ENCODE measurements around the gene MTHFS. TPM values are rescaled to one million over a fixed set of nuclear protein-coding genes. Genes with fewer than 3 reads are reported as not detected.

Gene MTHFS
- total RNA-seq, 2 donors from 2014 or later = 8.0 to 12.0 TPM

DNA sequence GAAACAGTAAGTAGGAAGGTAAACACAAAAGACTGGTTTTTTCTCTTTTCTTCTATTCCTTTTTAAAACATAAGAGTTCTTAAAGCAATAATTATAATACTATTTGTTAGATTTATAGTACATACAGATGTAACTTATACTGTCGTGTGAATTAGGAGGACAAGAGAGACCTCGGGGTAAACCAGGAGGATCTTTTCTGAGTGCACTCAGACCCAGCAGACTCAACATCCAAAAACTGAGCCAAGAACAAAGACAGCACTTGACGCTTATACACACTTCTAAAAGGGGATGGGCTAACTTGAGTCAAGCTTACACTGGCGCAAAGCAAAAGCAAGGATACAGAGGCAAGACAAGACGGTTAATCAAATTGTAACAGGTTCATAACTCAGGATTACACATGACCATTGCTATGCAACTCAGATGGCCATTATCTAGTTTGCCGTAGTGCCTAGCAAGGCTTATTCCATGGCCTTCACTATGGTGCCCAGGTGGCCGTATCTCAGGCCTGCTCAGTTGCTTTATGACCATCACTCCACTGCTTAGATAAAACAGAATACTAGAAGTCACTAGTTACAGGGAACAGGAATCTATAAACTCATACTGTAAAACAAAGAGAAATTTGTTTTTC, 18.6 kb downstream of the MTHFS start:
- H3K27me3 ChIP-seq = no peaks in the 10 kb centered on the region
- TF ChIP-seq, protein P1, sequence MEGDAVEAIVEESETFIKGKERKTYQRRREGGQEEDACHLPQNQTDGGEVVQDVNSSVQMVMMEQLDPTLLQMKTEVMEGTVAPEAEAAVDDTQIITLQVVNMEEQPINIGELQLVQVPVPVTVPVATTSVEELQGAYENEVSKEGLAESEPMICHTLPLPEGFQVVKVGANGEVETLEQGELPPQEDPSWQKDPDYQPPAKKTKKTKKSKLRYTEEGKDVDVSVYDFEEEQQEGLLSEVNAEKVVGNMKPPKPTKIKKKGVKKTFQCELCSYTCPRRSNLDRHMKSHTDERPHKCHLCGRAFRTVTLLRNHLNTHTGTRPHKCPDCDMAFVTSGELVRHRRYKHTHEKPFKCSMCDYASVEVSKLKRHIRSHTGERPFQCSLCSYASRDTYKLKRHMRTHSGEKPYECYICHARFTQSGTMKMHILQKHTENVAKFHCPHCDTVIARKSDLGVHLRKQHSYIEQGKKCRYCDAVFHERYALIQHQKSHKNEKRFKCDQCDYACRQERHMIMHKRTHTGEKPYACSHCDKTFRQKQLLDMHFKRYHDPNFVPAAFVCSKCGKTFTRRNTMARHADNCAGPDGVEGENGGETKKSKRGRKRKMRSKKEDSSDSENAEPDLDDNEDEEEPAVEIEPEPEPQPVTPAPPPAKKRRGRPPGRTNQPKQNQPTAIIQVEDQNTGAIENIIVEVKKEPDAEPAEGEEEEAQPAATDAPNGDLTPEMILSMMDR (IDR thresholded peaks at IDR 0.05) = no peak
- DNase-seq (ENCODE audit: low spot score) = no peak
- no peaks in the 10 kb centered on the region for H3K4me1 ChIP-seq
- H3K4me3 ChIP-seq = no peak overlapping the region
- H3K9me3 ChIP-seq = peaks cover 6 to 48% of the 10 kb centered on the region in 2 donors
- peaks cover 16% of the 10 kb centered on the region for H3K36me3 ChIP-seq
- H3K27ac ChIP-seq = no peak overlapping the region

DNA sequence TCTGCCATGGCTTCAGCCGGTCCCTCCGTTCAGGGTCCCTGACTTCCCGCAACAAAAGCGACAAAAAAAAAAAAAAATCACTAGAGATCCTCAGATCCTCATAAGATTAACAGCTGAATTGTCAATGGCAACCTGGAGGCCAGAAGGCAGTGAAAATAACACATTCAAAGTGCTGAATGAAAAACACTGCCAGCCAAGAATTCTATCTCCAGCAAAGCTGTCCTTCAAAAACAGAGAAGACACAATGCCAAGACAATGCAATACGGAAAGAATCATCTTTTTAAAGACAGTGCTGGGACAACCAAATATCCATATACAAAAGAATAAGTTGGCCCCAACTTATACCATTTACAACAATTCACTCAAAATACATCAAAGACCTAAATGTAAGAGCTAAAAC, 21.6 kb downstream of the MTHFS start:
- peaks cover 6 to 48% of the 10 kb centered on the region in 2 donors for H3K9me3 ChIP-seq
- no peaks in the 10 kb centered on the region for H3K4me1 ChIP-seq
- DNase-seq (ENCODE audit: low spot score) = no peak
- H3K27ac ChIP-seq = no peak overlapping the region
- TF ChIP-seq, protein P1 (IDR thresholded peaks at IDR 0.05) = no peak
- no peak overlapping the region for H3K4me3 ChIP-seq
- peaks cover 10% of the 10 kb centered on the region for H3K36me3 ChIP-seq
- H3K27me3 ChIP-seq = no peaks in the 10 kb centered on the region

DNA sequence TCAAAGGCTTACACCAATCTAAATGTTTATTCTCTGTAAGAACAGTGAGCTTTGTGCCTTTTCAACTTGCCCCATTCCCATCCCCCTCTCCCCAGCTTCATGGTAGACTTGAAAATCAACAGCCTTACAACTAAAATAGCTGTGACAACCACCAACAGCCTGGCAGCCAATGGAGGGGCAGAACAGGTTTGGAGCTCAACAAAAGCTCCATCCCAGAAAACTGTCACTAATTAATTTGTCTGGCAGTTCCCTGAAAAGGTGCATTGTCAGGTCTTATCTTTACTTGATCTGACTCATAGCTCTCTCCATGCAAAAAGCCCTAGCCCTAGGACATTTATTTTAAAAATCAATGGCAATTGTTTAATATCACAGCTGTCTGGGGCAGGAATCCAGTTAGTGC, 22.6 kb downstream of the MTHFS start:
- H3K4me3 ChIP-seq = no peak overlapping the region
- TF ChIP-seq, protein P1 (IDR thresholded peaks at IDR 0.05) = no peak
- H3K4me1 ChIP-seq = no peaks in the 10 kb centered on the region
- H3K27ac ChIP-seq = no peak overlapping the region
- H3K27me3 ChIP-seq = no peaks in the 10 kb centered on the region
- peaks cover 6 to 48% of the 10 kb centered on the region in 2 donors for H3K9me3 ChIP-seq
- no peak for DNase-seq (ENCODE audit: low spot score)
- peaks cover 10% of the 10 kb centered on the region for H3K36me3 ChIP-seq

DNA sequence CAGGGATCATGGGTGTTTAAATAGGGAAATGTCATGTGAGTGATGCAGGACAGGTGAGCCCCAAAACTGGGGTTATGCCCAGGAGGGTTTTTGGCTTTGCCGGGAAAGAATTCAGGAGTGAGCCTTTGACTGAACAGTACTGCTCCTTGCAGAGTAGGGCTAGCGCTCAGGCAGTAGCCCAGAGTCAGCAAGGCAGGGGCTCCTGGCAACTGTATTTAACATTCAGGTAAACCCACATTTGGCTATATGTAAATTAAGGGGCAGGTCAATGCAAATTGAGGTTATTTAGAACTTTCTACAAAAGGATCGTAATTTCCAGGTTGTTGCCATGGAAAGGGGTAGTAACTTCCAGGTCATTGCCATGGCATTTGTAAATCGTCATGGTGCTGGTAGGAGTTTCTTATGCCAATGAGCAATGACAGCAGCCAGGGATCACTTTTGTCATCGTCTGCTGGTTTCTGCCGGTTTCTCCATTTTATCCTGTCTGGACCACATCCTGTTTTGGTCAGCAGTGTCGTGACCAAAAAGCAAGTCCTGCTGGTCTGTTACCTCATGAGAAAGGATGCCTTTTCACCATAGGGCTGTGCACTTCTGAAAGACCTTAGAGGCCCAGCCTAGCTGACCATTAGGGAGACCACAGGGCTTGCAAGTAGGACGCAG, 24.3 kb downstream of the MTHFS start:
- DNase-seq (ENCODE audit: low spot score) = no peak
- Histone ChIP-seq H3K9me3 (peaks cover 3 to 32% of the 10 kb centered on the region in 2 donors), H3K36me3 (no peaks in the 10 kb centered on the region), H3K4me3 (no peak overlapping the region), H3K4me1 (no peaks in the 10 kb centered on the region), H3K27me3 (no peaks in the 10 kb centered on the region), H3K27ac (no peak overlapping the region)
- TF ChIP-seq, protein P1 (IDR thresholded peaks at IDR 0.05) = no peak

DNA sequence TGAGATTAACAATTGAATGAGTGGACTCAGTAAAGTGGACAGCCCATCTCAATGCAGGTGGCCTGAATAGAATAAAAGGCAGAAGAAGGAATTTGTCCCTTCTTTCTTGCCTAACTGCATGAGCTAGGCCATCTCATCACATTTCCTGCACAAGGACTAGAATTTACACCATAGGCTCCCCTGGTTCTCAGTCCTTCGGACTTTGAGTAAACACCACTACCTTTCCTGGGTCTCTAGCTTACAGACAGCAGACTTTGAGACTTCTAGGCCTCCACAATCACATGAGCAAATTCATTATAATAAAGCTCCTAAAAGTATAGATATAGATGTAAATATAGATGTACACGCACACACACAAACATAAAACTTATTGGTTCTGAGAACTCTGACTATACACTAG, 28.3 kb downstream of the MTHFS start:
- Histone ChIP-seq H3K4me3 (no peak overlapping the region), H3K4me1 (no peaks in the 10 kb centered on the region), H3K36me3 (no peaks in the 10 kb centered on the region), H3K9me3 (no peaks in the 10 kb centered on the region), H3K27me3 (no peaks in the 10 kb centered on the region), H3K27ac (no peak overlapping the region)
- DNase-seq (ENCODE audit: low spot score) = no peak
- TF ChIP-seq, protein P1 (IDR thresholded peaks at IDR 0.05) = no peak

All from right atrium auricular region (tissue), 2 donors.